Smooth muscle cell (in vitro differentiated cells): Measurements from ENCODE around the gene ME1. TPM values are rescaled to one million over a fixed set of nuclear protein-coding genes. Genes with fewer than 3 reads are reported as not detected.
"Not testable (repeated sequence)": the region's sequence is repeated elsewhere in the genome, so short reads cannot be mapped to it uniquely, and the experiment has no call there.

Source experiments
- DNase-seq: peaks from one replicate; lab custom pipeline; 2025; ENCODE audit not compliant: unreplicated experiment; lab: John Stamatoyannopoulos, UW
- H2AFZ ChIP-seq: fragments of 200-600 bp; sonication (generic); 2 replicates; pipeline ENCODE4 v1.6.0; 2016; ENCODE audit warnings: antibody characterized with exemption, low read depth, mild to moderate bottlenecking
- H3F3A ChIP-seq: fragments of 200-600 bp; sonication (generic); 2 replicates; pipeline ENCODE4 v1.6.0; 2017; ENCODE audit warnings: antibody characterized with exemption, low read depth
- H3K27ac ChIP-seq: fragments of 200-600 bp; sonication (generic); 2 replicates; pipeline ENCODE4 v1.5.1; 2016; ENCODE audit warnings: low read depth, mild to moderate bottlenecking
- H3K27me3 ChIP-seq: fragments of 200-600 bp; sonication (generic); 2 replicates; pipeline ENCODE4 v1.6.1; 2016; ENCODE audit warnings: low read depth, mild to moderate bottlenecking
- H3K36me3 ChIP-seq: fragments of 200-600 bp; sonication (generic); 2 replicates; pipeline ENCODE4 v1.5.1; 2016; ENCODE audit warnings: low read depth
- H3K4me1 ChIP-seq: fragments of 200-600 bp; sonication (generic); 2 replicates; pipeline ENCODE4 v1.5.1; 2016; ENCODE audit warnings: low read depth
- H3K4me2 ChIP-seq: fragments of 200-600 bp; sonication (generic); 2 replicates; pipeline ENCODE4 v1.6.0; 2016; ENCODE audit warnings: mild to moderate bottlenecking
- H3K4me3 ChIP-seq: fragments of 200-600 bp; sonication (generic); 2 replicates; pipeline ENCODE4 v1.5.1; 2016; ENCODE audit warnings: mild to moderate bottlenecking
- H3K79me2 ChIP-seq: fragments of 200-600 bp; sonication (generic); 2 replicates; pipeline ENCODE4 v1.6.0; 2016; ENCODE audit warnings: low read depth, mild to moderate bottlenecking
- H3K9ac ChIP-seq: fragments of 200-600 bp; sonication (generic); 2 replicates; pipeline ENCODE4 v1.6.0; 2016; ENCODE audit warnings: low read depth
- H3K9me3 ChIP-seq: fragments of 200-600 bp; sonication (generic); replicated peaks from 2 replicates; pipeline ENCODE4 v1.5.1; 2016; ENCODE audit warnings: low read depth
- H4K20me1 ChIP-seq: fragments of 200-600 bp; sonication (generic); 2 replicates; pipeline ENCODE4 v1.6.0; 2016; ENCODE audit warnings: low read depth
- WGBS: methylation state at CpG from one replicate; pipeline ENCODE4 v1.1.7; 2016; ENCODE audit warnings: low lambda C conversion rate; 5-methylcytosine and 5-hydroxymethylcytosine counted together
- polyA plus RNA-seq: library from polyadenylated mRNA; unstranded; fragments of >200 nt; fragmentation: Nextera tagmentation; extraction: Ambion mirVana; gene quantifications from 2 replicates; pipeline ENCODE4 v1.2.1, GENCODE V29; 2016
- total RNA-seq: library from RNA; depleted of rRNA; stranded (reverse); fragments of >200 nt; gene quantifications from 2 replicates; pipeline ENCODE4 v1.2.3, GENCODE V29; 2014
- TF ChIP-seq, protein P1 (sequence below): fragments of 200-600 bp; sonication (generic); IDR thresholded peaks from 2 replicates; pipeline ENCODE4 v1.5.1; 2017; ENCODE audit warnings: borderline replicate concordance, mild to moderate bottlenecking, antibody characterized with exemption; ENCODE audit not compliant: insufficient read depth, poor library complexity, severe bottlenecking

ME1 gene
- total and polyA plus RNA-seq, 2 experiments from 2014 or later, result 32.0 to 32.4 TPM

DNA sequence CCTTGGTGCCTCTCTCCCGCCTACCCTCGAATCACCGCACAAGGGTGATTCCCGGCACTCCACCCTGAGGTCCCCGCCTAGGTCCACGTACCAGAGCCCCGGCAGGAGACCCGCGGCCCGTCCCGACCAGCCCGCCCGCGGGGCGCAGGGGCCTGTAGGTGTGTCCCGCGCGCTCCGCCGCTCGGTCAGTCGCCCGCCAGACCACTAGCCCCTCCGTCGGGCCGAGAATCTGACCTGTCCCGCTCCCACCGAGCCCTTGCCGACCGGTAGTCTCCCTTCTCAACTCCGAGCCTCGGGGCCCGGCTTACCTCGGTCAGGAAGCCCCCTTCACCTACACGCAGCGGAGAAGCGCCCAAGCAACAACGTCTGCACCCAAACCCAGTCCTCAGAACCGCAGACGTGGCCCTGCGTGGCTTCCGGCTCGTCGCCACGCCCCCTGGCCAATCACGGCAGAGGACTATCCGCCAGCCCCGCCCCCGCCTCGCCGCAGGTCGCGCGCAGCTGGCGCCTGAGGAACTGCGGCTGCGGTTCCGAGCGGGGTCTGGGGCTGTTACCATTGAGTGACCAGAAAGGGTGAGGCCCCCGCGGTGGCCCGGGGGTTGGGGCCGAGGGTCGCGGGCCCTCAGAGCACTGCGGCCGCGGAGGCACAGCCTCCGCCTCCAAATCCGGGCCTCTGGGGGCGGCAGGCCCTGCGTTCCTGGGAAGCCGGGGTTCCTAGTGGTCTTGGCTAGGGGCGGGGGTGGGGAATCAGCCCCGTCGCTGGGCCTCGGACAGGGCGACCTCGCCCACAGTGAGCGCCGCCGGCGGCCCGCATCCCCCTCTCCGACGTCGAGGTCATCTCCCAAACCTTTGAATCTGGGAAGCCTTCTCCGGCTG is 237.7 kb downstream of the ME1 start, which contains the start of the genes PGM3 and RWDD2A:
Gene PGM3 (minus strand): TSS at position 395 of the 876 bp plus-strand sequence. CDS start 2,253 bp downstream, outside the sequence.
Gene RWDD2A (plus strand): TSS at position 487 of the 876 bp plus-strand sequence. CDS start 1,095 bp downstream, outside the sequence.
- Histone ChIP-seq H3F3A (peaks cover 3% of the 10 kb centered on the region), H3K4me1 (peaks cover 5% of the 10 kb centered on the region), H2AFZ (peak within 1 kb of the TSS; percentile 72), H3K27ac (peak within 1 kb of the TSS; percentile 91), H3K4me3 (peak within 1 kb of the TSS; percentile 90), H3K9ac (peak within 1 kb of the TSS; percentile 98), H3K27me3 (no peaks in the 10 kb centered on the region), H3K9me3 (no peaks in the 10 kb centered on the region), H3K36me3 (no peaks in the 10 kb centered on the region), H4K20me1 (peaks cover 62% of the 10 kb centered on the region), H3K4me2 (peak within 1 kb of the TSS; percentile 98), H3K79me2 (peaks cover 52% of the 10 kb centered on the region)
- under 1% methylated on average over 66 of the region's 88 CpGs for WGBS
- TF ChIP-seq, protein P1, sequence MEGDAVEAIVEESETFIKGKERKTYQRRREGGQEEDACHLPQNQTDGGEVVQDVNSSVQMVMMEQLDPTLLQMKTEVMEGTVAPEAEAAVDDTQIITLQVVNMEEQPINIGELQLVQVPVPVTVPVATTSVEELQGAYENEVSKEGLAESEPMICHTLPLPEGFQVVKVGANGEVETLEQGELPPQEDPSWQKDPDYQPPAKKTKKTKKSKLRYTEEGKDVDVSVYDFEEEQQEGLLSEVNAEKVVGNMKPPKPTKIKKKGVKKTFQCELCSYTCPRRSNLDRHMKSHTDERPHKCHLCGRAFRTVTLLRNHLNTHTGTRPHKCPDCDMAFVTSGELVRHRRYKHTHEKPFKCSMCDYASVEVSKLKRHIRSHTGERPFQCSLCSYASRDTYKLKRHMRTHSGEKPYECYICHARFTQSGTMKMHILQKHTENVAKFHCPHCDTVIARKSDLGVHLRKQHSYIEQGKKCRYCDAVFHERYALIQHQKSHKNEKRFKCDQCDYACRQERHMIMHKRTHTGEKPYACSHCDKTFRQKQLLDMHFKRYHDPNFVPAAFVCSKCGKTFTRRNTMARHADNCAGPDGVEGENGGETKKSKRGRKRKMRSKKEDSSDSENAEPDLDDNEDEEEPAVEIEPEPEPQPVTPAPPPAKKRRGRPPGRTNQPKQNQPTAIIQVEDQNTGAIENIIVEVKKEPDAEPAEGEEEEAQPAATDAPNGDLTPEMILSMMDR, result no peak
- DNase-seq, result peak; percentile 60

GRCh38 chr6:83192456-83192855 is 238.4 kb downstream of the ME1 start:
- 1% methylated on average over 4 of the region's 4 CpGs for WGBS
- DNase-seq, result no peak
- H3K4me3 ChIP-seq, result peak overlapping the region; percentile 90
- H3K79me2 ChIP-seq, result peaks cover 58% of the 10 kb centered on the region
- no peaks in the 10 kb centered on the region for H3K9me3 ChIP-seq
- TF ChIP-seq, protein P1, result no peak
- no peaks in the 10 kb centered on the region for H3K27me3 ChIP-seq
- H3K36me3 ChIP-seq, result no peaks in the 10 kb centered on the region
- peaks cover 3% of the 10 kb centered on the region for H3F3A ChIP-seq
- peak overlapping the region; percentile 91 for H3K27ac ChIP-seq
- H3K4me2 ChIP-seq, result peak overlapping the region; percentile 98
- peaks cover 69% of the 10 kb centered on the region for H4K20me1 ChIP-seq
- peaks cover 5% of the 10 kb centered on the region for H3K4me1 ChIP-seq
- H2AFZ ChIP-seq, result peak overlapping the region; percentile 72
- peak overlapping the region; percentile 98 for H3K9ac ChIP-seq

- H4K20me1 ChIP-seq, result peaks cover 73% of the 10 kb centered on the region
- 81% methylated on average over 18 of the region's 18 CpGs for WGBS
Measured at GRCh38 chr6:83191974-83192373, 238.9 kb downstream of the ME1 start.

GRCh38 chr6:83190626-83191025 is 240.2 kb downstream of the ME1 start:
- TF ChIP-seq, protein P1, result no peak
- Histone ChIP-seq H3K9ac (peak overlapping the region; percentile 57), H3K4me2 (peak overlapping the region; percentile 98), H3K36me3 (no peaks in the 10 kb centered on the region), H3F3A (peaks cover 12% of the 10 kb centered on the region), H3K27ac (peak overlapping the region; percentile 91), H3K4me3 (peak overlapping the region; percentile 90), H3K27me3 (no peaks in the 10 kb centered on the region), H3K79me2 (peaks cover 76% of the 10 kb centered on the region), H2AFZ (no peak overlapping the region), H4K20me1 (peaks cover 87% of the 10 kb centered on the region), H3K9me3 (no peaks in the 10 kb centered on the region), H3K4me1 (peaks cover 5% of the 10 kb centered on the region)
- WGBS, result 39% methylated on average over 6 of the region's 6 CpGs
- DNase-seq, result no peak

More at GRCh38 chr6:83191974-83192373, 238.9 kb downstream of the ME1 start:
- H3K36me3 ChIP-seq, H3F3A ChIP-seq, H2AFZ ChIP-seq, DNase-seq, H3K27me3 ChIP-seq, H3K4me1 ChIP-seq, H3K9me3 ChIP-seq: not testable (repeated sequence)
- peak overlapping the region; percentile 98 for H3K9ac ChIP-seq
- peak overlapping the region; percentile 91 for H3K27ac ChIP-seq
- peak overlapping the region; percentile 98 for H3K4me2 ChIP-seq
- H3K4me3 ChIP-seq, result peak overlapping the region; percentile 90
- H3K79me2 ChIP-seq, result peaks cover 63% of the 10 kb centered on the region
